Stimulated activated naive CD4-positive, alpha-beta T cell (primary cell): ENCODE results near the gene MACROD2.

ENCODE experiments used
- DNase-seq, 6 experiments: peaks; one replicate each; lab custom pipeline; 2025; lab: John Stamatoyannopoulos, UW

The MACROD2 gene

DNA sequence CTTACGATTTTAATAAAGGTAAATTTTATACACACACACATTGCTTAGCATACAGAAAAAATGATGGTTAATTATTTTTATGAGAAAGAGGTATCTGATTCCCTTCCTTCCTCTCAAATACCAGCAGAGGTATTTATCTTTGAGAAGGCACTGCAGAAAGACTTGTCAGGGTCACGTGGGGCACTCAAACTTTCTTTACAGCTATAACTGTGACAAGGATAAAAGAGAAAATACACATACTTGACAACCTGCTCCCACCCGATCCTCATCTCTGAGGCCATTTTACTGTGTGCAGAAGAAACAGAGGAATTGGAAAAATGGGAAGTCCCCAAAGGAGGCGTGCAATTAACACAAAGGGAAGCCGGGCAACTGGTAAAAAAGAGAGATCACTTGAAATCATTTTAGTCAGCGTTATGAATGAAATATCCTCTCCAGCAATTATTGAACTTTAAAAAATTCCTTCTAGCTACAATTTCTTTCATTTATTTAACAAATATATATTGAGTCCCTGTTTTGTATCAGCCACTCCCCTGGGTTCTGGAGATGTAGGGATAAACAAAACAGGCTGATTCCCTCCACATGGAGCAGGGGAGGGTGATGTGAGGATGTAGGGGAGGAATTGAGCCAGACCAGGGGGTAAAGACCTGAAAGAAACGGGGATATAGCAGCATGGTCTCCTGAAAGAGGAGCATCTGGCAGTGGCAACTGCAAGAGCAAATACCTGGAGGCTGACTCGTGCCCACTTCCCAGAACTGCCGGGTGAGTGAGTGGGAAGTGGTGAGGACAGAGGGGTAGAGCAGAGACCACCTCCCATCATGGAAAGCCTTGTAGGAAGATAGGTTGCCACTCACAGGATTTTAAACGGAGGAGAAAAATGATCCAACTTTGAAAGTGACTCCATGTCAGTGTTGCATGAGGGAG, 2067.6 kb downstream of the MACROD2 start:
- no peak for DNase-seq

DNA sequence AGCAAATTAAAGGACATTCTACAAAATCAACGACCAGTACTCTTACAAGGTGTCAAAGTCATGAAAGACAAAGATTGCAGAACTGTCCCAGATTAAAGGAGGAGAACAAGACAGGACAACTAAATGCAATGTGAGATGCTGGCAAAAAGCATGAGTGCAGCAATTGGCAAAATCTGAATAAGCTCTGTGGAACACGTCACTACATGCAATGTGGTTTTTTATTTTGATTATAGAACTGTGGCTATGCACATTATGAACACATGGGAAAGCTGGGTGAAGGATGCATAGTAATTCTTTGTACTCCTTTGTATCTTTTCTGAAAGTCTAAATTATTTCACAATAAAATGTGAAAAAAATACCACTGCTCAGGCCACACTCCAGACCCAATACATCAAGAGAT, 2068.6 kb downstream of the MACROD2 start:
- no peak for DNase-seq

DNA sequence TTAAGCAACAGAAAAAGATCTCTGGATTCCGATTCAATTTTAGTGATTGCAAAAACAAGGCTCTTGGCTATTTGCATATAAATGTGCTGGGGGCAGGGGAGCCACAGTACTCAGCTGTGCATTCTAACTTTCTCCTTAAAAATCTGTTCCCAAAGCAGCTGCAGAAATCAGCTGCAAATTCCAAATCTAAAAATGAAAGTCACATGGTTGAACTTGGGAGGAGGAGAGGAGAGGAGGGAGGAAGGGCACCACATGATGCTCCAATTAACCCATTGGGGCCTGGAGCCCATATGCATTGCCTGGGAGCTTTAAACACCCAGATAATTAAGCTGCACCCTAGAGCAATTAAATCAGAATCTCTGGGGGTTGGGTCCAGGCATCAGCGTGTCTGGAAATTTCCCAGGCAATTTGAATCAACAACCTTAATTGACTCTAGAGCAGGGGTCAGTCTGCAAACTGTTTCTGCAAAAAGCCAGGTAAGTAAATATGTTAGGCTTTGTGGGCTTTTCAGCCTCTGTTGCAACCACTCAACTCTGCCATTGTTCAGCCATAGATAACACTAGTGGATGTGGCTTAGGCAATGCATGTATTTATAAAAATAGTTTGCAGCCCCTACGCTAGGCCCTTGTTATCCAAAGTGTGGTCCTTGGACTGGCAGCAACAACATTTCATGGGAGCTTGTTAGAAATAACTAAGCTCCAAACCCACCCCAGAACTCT, 2069.8 kb downstream of the MACROD2 start:
- no peak for DNase-seq

DNA sequence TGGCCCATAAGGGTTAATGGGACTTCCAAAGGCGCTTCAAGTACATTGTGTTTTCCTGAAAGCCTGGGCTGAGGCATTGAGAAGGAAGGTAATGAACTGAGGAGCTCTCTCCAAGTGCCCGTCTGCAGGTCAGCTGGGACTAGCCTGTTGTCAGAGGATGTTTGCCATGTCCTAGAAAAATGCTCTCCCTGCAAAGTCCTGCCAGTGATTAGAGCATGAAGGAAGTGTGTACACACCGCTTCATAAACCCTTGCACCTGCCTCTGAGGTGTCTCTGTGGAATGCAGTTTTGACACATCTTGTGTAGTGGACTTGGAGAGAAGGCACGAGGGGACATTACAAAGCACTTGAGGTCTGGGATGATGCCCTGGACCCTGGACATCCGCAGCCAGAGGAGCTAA, 2071.3 kb downstream of the MACROD2 start:
- DNase-seq: no peak

DNA sequence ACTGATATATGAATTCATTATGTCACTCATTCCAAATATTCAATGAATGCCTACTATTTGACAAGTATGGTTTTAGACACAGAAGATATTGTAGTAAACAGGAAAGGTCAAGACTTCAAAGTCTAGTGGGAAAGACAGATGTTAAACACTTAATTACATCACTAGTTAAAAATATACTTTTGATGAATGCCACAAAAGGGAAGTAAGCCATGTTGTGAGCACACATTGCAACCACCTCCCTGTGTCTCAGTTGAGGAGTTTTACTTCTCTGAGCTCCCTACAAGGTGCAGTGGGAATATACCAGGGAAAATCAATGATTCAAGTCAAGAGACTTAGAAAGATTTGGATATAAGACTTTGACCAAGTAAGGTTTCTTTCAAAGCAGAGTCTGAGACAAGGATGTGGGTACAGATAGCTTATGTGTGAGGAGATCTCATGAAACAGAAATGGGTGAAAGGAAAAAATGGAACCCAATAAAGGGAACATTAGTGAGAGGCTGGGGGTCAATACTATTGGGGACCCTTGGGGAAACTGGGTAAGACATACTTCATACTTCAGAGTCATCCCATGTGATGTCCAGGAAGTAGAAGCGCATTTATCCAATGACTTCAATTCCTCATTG, 2074.2 kb downstream of the MACROD2 start:
- DNase-seq: no peak

DNA sequence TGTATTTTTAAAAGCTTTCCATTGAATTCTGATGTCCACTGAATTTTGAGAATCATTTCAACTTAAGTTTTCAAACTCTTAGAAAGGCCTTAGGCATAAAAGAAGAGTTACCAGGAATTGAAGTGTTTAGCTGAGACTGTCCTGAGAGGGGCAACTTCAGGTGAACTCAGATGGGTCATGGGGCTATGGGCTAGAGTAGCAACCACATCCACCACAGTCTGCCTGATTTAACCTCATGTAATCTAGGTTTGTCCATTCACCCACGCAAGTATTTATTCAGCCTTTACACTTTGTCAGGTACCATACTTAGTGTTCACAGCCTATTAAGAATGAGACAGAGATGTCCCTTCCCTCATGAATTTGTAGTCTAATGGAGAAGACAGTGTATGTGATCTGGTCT, 2076.9 kb downstream of the MACROD2 start:
- DNase-seq: no peak

DNA sequence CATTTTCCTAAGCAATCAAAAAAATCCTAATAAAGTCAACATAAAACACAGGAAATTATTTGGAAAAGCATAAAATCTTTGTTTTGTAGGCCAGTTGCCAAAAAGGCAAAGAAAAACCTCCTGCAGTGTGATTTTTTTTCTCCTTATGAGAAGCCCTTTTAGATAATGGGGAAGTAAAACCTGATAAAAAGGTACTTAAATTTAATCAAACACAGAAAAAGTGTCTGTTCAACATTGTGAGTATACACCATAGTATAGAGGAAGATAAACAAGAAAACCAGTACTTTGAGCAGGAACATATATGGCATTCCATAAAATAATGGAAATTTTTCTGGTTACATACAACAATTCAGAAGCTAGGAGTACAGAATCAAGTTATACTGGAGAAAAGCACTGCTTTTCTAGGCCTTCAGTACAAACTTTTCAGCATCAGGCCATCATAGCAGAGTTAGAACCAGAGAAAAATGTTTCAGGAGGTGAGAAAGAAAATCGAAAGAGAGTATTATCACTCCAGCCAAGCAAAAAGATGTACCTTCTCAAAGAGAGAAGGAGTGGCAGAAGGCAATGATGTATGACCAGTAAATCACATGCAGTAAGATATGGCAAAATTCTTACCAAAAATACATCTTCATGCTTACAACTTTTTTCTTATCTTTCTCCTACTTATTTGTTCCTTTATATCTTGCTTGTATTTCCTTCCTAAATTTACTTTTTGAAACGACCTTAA, 2083.0 kb downstream of the MACROD2 start:
- DNase-seq: no peak

DNA sequence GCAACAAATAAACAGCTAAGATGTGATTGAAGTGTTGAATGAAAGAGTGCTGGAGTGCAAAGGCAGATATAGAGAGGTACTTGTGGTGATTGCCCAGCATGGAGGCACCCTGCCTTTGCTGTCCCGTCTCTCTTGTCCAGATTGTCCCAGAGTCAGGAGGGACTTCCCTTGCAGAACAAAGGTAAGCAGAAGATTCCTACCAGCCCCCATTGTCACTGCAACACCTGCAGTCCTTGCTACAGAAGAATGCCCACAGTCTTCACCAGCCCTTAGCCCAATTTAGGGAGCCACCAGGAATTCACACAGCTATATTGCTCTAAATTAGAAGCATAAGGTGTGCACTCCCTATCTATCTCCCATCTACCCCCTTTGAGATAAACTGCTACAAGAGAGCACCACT, 2086.1 kb downstream of the MACROD2 start:
- no peak for DNase-seq

DNA sequence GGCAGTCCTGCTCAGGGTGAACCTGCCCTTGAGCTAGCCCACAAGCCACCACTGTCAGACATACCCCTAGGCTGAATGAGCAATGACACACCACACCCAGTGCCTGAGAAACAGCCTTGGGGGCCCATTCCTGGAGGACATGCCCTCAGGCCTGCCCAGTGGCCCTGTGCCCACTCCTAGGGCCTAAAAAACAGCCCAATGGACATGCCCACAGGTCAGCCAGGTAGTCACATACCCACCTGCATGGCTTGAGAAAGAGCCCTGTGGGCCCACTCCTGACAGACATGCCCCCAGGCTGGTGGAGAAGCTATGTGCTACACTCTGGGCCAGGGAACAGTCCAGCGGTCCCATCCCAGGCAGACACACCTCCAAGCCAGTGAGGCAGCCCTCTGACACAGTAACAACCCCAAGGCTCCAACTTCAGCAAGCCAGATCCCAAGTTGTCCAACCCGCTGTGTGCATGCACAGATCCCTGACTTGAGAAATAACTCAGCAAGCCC, 2086.8 kb downstream of the MACROD2 start:
- no peak for DNase-seq

DNA sequence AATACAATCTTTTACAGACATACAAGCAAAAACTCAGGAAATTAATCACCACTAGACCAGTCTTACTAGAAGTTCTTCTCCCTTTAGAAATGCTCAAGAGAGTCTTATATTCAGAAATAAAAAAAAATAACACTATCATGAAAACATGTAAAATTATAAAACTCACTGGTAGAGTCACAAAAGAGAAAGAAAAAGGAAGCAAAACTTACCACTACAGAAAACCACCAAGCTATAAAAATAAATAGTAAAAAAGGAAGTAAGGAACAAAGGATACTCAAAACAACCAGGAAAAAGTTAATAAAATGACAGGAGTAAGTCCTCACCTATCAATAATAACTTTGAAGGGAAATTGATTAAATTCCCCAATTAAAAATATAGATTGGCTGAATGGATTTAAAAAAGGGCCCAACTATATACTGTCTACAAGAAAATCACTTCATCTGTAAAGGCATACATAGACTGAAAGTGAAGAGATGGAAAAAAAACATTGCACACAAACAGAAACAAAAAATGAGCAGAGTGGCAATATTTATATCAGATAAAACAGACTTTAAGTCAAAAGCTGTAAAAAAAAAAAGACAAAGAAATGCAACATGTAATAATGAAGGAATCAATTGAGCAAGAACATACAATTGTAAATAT, 2088.4 kb downstream of the MACROD2 start:
- DNase-seq: no peak

DNA sequence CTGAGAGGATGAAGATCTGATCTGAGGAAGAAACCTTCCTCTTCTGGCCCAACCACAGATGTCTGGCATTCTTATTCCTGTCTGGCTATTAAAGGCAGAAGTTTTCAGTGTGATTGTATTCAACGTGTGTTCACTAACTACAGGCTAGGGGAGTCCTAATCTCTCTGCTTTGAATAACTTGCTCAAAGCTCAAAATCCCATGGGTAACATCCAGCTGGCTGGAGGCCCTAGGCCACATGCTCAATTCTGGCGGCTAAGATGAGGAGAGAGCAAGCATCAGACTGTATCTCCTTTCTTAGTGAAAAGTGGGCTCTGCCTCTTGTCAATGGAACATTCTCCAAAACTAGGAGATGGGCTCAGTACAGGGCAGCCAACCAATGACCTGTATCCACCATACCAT, 2099.9 kb downstream of the MACROD2 start:
- no peak for DNase-seq

DNA sequence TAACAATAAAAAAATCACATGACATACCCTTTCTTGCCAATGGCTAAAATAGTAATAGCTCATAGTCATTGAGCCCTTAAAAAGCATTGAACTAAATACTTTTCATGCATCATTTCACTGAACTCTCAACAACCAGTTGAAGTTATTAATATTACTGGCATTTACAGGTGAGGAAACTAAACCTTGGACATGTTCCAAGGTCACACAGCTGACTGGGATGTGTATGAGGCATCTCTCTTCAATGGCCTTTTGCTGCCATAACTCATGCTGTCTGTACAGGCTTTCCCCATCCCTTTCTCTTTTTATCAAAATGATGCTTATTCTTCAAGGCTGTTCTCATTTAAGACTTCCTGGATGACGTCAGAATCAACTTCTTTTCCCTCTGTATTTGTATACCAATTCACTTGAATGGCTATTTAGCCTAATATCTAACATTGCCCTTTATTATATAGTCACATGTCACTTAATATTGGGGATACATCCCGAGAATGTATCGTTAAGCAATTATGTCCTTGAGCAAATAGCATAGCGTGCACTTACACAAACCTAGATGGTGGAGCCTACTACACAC, 2101.5 kb downstream of the MACROD2 start:
- DNase-seq: no peak

DNA sequence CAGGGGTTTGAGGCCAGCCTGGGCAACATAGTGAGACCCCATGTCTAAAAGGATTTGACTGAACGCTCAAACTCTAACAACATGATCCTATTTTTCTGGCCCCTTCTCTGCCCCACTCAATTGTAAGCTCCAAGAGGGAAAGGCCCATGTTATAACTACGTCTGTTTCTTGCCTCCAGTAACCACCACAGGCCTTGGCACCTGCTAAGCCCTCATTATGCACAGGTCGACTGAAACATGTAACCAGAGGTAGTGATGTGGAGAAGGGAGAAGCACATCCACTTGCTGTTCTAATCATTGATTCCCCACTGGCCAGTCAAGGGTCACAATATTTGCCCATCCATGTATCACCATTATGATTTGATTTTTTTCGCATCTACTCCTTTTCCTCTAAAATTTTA, 2102.5 kb downstream of the MACROD2 start:
- DNase-seq: no peak

DNA sequence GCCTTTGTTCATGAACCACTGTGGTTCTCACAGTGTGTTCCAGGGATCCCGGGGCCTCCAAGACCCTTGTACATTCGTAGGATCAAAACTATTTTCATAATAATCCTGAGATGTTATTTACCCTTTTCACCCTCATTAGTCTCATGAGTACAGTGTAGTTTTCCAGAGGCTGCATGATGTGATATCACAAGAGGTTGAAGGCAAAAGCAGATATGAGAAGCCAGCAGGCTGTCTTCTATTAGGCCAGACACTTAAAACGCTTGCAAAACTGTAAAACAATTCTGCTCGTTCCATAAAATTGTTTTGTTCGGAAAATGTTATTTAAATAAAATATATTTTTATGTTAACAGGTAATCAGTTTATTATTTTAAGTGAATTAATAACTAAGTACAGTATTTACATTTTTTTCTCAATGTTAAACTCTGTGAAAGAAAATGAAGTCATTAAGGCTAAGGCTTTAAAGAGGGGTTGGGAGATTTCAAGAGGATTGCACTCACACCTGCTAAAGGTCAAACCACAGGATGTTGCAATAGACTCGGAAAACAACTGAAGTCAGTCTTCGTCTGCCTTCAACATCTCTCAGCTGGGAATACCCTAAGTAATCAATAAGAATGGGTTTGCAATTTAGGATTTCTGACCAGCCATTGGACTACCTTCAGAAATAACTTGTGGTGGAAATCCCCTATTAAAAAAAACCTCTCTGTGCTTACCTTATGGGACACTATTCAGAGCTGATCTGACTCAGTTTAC, 2103.7 kb downstream of the MACROD2 start:
- DNase-seq: no peak

DNA sequence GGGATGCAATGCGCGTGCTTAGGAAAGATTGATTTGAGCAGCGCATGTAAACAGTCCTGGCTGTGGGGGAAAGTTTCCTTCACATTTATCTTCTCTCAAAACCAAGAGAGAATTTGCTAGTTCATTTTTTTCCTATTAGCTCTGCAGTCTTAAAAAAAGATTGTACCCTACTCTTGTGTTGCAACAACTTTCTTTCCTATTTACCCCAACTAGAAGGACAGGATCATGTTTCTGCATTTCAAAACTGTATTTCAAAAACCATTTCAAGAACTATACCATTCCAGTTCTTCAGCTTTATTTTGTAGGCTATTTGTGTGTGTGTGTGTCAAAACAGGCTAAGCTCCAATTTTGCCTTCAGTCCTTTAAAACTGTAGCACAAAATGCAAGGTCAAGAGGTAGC, 2104.8 kb downstream of the MACROD2 start:
- no peak for DNase-seq

DNA sequence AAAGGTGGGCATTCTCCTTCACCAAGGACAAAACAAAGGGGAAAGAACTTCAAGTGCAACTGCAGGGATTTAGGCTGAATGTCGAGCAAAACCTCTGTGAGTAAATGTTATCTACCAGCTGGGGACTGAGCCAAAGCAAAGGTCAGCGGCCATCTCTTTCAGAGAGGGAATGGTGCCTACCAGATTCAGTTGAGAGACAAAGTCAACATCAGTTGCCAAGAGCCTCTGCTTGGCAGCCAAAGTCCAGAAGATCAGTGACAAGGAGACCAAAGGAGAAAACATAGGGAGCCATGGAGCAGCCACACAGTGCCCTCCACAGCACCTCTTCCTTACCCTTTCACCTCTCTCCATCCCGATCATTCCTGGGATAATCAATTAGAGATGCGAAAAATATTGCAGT, 2105.5 kb downstream of the MACROD2 start:
- DNase-seq: no peak
